Activated B cell treated with CpG ODN at 0.5 μM for 24 hours (primary cell): Measurements from ENCODE around the gene CNTRL. TPM values are rescaled to one million over a fixed set of nuclear protein-coding genes. Genes with fewer than 3 reads are reported as not detected.

Experiments used
- ATAC-seq: fragments of 200-7000 bp; cut with Tn5 transposase; one replicate; pipeline ENCODE4 v1.10.0; 2021; ENCODE audit warnings: low read depth, mild to moderate bottlenecking, moderate library complexity
- CTCF ChIA-PET: fragments of 350-600 bp; sonication (Branson Sonifier 250); formaldehyde crosslinking; loops from one replicate; lab custom pipeline; 2021; ENCODE audit warnings: antibody characterized with exemption; lab: Charles Lee
- POLR2A ChIA-PET: fragments of 350-600 bp; sonication (Branson Sonifier 250); formaldehyde crosslinking; loops from one replicate; lab custom pipeline; 2021; ENCODE audit warnings: antibody characterized with exemption; lab: Charles Lee
- DNase-seq: peaks from one replicate; pipeline ENCODE4 v3.0.0; 2022
- H3K27ac Mint-ChIP-seq: one replicate; pipeline ENCODE4 v1.8.0; 2020; ENCODE audit warnings: mixed read lengths
- H3K27me3 Mint-ChIP-seq: one replicate; pipeline ENCODE4 v1.8.0; 2021; ENCODE audit warnings: mixed read lengths
- H3K36me3 Mint-ChIP-seq: one replicate; pipeline ENCODE4 v1.8.0; 2021; ENCODE audit warnings: low read depth, mixed read lengths
- H3K4me1 Mint-ChIP-seq: one replicate; pipeline ENCODE4 v1.8.0; 2021; ENCODE audit warnings: mixed read lengths
- H3K4me3 Mint-ChIP-seq: one replicate; pipeline ENCODE4 v1.8.0; 2020; ENCODE audit warnings: mild to moderate bottlenecking, mixed read lengths
- H3K9me3 Mint-ChIP-seq: one replicate; pipeline ENCODE4 v1.8.0; 2020; ENCODE audit warnings: mixed read lengths
- CTCF ChIP-seq: fragments of 200-600 bp; IDR thresholded peaks from one replicate; pipeline ENCODE4 v1.8.0; 2022; ENCODE audit warnings: antibody characterized with exemption, mild to moderate bottlenecking
- intact Hi-C: fragments of 100-400 bp; cut with micrococcal nuclease; formaldehyde crosslinking; loops from one replicate; pipeline ENCODE4 v1.15.1; 2024
- total RNA-seq: library from RNA; stranded (reverse); gene quantifications from 2 replicates; pipeline ENCODE4 v1.2.3, GENCODE V29; 2022

CNTRL gene
- total RNA-seq, 1 donor from 2014 or later, result 110 TPM

- CTCF ChIA-PET, result interaction anchor here (1.0 to 1.4 kb wide), 2 partner anchors 29 to 202 kb away, joined by 3 to 7 read pairs; no protein-coding TSS in a partner anchor
- intact Hi-C loops, result loop anchor here (2.0 kb wide), 1 partner anchor 23 kb away; no protein-coding TSS in a partner anchor
Measured at GRCh38 chr9:121183666-121184423, 109.1 kb downstream of the CNTRL start.

GRCh38 chr9:121184463-121184862, 109.7 kb downstream of the CNTRL start:
- Mint-ChIP-seq H3K27ac (peak overlapping the region; percentile 83), H3K9me3 (no peaks in the 10 kb centered on the region), H3K4me3 (no peak overlapping the region), H3K36me3 (peaks cover 78% of the 10 kb centered on the region), H3K4me1 (peaks cover 64% of the 10 kb centered on the region), H3K27me3 (no peaks in the 10 kb centered on the region)
- no peak for ATAC-seq
- intact Hi-C loops, result loop anchor here (2.0 kb wide), 1 partner anchor 24 kb away; no protein-coding TSS in a partner anchor
- no peak for DNase-seq
- CTCF ChIA-PET, result interaction anchor here (1.0 to 1.4 kb wide), 2 partner anchors 29 to 202 kb away, joined by 3 to 7 read pairs; no protein-coding TSS in a partner anchor
- no peak for TF ChIP-seq CTCF
- POLR2A ChIA-PET, result interaction anchor here (3.3 to 3.4 kb wide), 2 partner anchors 16 to 23 kb away, joined by 9 to 36 read pairs; partner anchors contain the start of gene RAB14

More at GRCh38 chr9:121183666-121184423, 109.1 kb downstream of the CNTRL start:
- no peak for TF ChIP-seq CTCF
- no peak for DNase-seq
- Mint-ChIP-seq H3K36me3 (peaks cover 78% of the 10 kb centered on the region), H3K27me3 (no peaks in the 10 kb centered on the region), H3K4me1 (peaks cover 60% of the 10 kb centered on the region), H3K4me3 (no peak overlapping the region), H3K27ac (peak overlapping the region; percentile 83), H3K9me3 (no peaks in the 10 kb centered on the region)
- ATAC-seq, result no peak
- POLR2A ChIA-PET, result interaction anchor here (3.3 to 3.4 kb wide), 2 partner anchors 16 to 24 kb away, joined by 9 to 36 read pairs; partner anchors contain the start of gene RAB14

GRCh38 chr9:121185178-121185745, 110.5 kb downstream of the CNTRL start:
- peak overlapping the region; percentile 62 for H3K27ac Mint-ChIP-seq
- peaks cover 75% of the 10 kb centered on the region for H3K36me3 Mint-ChIP-seq
- TF ChIP-seq CTCF, result no peak
- H3K4me3 Mint-ChIP-seq, result no peak overlapping the region
- peaks cover 66% of the 10 kb centered on the region for H3K4me1 Mint-ChIP-seq
- intact Hi-C loops, result loop anchor here (1.0 to 2.0 kb wide), 3 partner anchors 9 to 24 kb away; partner anchors contain the start of gene RAB14
- ATAC-seq, result peak; percentile 51
- no peaks in the 10 kb centered on the region for H3K9me3 Mint-ChIP-seq
- ChIA-PET CTCF (interaction anchor here (1.0 to 1.4 kb wide), 3 partner anchors 13 to 64 kb away, joined by 4 read pairs; no protein-coding TSS in a partner anchor), POLR2A (interaction anchor here (3.3 to 3.4 kb wide), 2 partner anchors 15 to 22 kb away, joined by 9 to 36 read pairs; partner anchors contain the start of gene RAB14)
- no peaks in the 10 kb centered on the region for H3K27me3 Mint-ChIP-seq
- no peak for DNase-seq

- POLR2A ChIA-PET, result interaction anchor here (0.5 to 3.4 kb wide), 3 partner anchors 14 to 172 kb away, joined by 3 to 36 read pairs (median 9); partner anchors contain the start of gene RAB14
- TF ChIP-seq CTCF, result no peak
- H3K27ac Mint-ChIP-seq, result peak overlapping the region; percentile 62
- DNase-seq, result no peak
- H3K4me1 Mint-ChIP-seq, result peaks cover 70% of the 10 kb centered on the region
- H3K36me3 Mint-ChIP-seq, result peaks cover 77% of the 10 kb centered on the region
- CTCF ChIA-PET, result interaction anchor here (1.0 to 1.4 kb wide), 3 partner anchors 13 to 65 kb away, joined by 4 read pairs; no protein-coding TSS in a partner anchor
- H3K4me3 Mint-ChIP-seq, result peak overlapping the region; percentile 6
- ATAC-seq, result peak; percentile 22
- no peaks in the 10 kb centered on the region for H3K9me3 Mint-ChIP-seq
- intact Hi-C loops, result loop anchor here (1.0 to 2.0 kb wide), 3 partner anchors 8 to 25 kb away; partner anchors contain the start of gene RAB14
- H3K27me3 Mint-ChIP-seq, result no peaks in the 10 kb centered on the region
Measured at GRCh38 chr9:121185774-121186403, 111.1 kb downstream of the CNTRL start.
